Activated CD4-positive, alpha-beta T cell treated with anti-CD3 and anti-CD28 coated beads, Interleukin-2, Interleukin-4, amounts not matched to agents 100 ng/mL and 50 ng/mL, durations not matched to agents 16 hours and 8 hours (primary cell): ENCODE measurements around the gene RNFT1.
"Not testable (repeated sequence)": the region's sequence is repeated elsewhere in the genome, so short reads cannot be mapped to it uniquely, and the experiment has no call there.

Source experiments
- DNase-seq: peaks from one replicate; pipeline ENCODE4 v3.0.0-alpha.2; 2020; ENCODE audit warnings: low spot score

Gene RNFT1

DNA sequence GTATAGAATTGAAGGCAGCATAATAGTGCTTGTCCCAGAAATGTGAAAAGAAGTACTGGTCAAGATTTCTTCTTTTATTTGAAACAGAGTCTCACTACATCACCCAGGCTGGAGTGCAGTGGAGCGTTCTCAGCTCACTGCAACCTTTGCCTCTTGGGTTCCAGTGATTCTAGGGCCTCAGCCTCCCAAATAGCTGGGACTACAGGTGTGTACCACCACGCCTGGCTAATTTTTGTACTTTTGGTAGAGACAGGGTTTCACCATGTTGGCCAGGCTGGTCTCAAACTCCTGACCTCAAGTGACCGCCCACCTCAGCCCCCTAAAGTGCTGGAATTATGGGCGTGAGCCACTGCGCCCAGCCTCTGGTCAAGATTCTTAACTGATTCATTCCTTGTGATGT, 43.9 kb downstream of the RNFT1 start:
- DNase-seq: not testable (repeated sequence)

DNA sequence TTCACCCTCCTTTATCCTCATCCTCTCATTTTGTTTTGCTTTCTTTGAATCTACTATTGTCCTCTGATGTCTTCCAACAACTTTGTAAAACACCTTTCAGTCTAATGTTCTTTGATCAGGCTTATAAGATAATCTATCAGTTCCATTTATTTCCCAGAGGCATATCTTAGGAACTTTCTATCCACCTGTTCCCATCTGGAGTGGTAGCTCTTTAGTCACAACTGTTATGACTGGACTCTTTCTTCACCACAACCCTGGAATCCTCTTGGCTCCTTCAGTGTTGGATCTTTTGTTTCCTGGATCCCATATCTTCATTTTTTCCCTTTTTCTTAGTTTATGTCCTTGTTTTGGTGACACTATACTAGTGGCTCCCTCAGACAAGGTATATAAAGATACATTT, 48.1 kb downstream of the RNFT1 start:
- DNase-seq: no peak

DNA sequence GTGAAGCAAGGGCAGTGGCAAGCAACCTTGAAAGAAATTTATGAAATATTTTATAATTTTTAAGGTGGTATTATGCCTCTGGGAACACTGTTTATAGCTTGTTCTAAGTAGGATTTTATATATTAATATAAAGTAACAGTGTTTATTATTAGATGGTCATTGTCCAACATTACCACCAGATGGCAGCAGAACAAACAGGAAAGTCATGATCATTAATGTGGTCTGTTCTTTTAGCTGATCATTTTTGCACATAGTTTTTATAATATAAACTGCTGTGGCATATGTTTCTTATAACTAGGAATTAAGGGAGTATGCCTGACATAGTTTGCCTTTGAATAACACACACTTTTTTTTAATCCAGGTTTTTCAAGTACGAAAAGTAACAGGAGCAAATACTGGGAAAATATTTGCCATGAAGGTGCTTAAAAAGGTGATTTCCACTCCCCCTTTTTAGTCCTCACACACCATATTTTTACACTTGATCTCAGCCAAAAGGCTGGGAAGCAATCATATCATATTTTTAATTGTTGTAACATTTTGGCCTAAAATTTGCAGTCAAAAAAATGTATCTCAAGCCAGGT, 50.2 kb downstream of the RNFT1 start:
- peak; percentile 40 for DNase-seq

DNA sequence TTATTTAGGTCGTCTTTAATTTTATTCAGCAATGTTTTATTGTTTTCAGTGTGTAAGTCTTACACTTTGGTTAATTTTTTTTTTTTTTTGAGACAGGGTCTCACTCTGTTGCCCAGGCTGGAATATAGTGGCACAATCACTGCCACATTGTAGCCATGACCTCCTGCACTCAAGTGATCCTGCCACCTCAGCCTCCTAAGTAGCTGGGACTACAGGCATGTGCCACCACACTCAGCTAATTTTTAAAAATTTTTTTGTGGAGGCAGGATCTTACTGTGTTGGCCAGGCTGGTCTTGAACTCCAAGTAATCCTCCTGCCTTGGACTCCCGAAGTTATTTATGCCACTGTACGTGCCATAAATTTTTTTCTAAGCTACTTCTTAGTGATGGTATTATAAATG, 57.1 kb downstream of the RNFT1 start:
- no peak for DNase-seq

DNA sequence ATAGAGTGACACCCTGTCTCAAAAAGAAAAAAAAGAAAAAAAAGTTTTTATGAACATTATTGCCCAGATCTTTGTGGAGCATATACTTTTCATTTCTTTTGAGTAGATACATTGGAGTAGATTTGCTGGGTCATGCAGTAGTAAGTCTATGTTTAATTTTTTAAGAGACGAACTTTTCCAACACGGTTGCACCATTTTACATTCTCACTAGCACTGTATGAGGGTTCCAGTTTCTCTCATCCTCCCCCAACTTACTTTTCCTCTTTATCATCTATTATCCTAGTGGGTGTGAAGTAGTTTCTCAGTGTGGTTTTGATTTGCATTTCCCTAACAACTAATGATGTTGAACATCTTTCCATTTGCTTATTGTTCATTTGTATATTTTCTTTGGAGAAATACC, 61.1 kb downstream of the RNFT1 start:
- DNase-seq: no peak
